Immature natural killer cell (primary cell): ENCODE results near the gene MRPL28. TPM values are rescaled to one million over a fixed set of nuclear protein-coding genes. Genes with fewer than 3 reads are reported as not detected.
"Not testable (repeated sequence)": the region's sequence is repeated elsewhere in the genome, so short reads cannot be mapped to it uniquely, and the experiment has no call there.

Experiments used
- DNase-seq, 3 donors: peaks; one replicate each; pipeline ENCODE4 v3.0.0; 2022; ENCODE audit warnings: mixed read lengths in 1 of 3
- H3K27ac Mint-ChIP-seq, 6 donors: one replicate each; pipeline ENCODE4 v1.8.0; 2020; ENCODE audit warnings: mixed read lengths in 6 of 6, mild to moderate bottlenecking in 5 of 6, inconsistent platforms in 4 of 6, moderate library complexity in 3 of 6
- H3K27me3 Mint-ChIP-seq, 3 donors: one replicate each; pipeline ENCODE4 v1.8.0; 2020 to 2021; ENCODE audit warnings: low read depth in 3 of 3, mild to moderate bottlenecking in 3 of 3, mixed read lengths in 3 of 3, moderate library complexity in 3 of 3, inconsistent platforms in 1 of 3
- H3K36me3 Mint-ChIP-seq, 3 donors: one replicate each; pipeline ENCODE4 v1.8.0; 2020; ENCODE audit warnings: mixed read lengths in 3 of 3, inconsistent platforms in 2 of 3, mild to moderate bottlenecking in 2 of 3
- H3K4me1 Mint-ChIP-seq, 2 donors: one replicate each; pipeline ENCODE4 v1.8.0; 2020; ENCODE audit warnings: inconsistent platforms in 2 of 2, mild to moderate bottlenecking in 2 of 2, mixed read lengths in 2 of 2, moderate library complexity in 1 of 2
- H3K4me3 Mint-ChIP-seq, 5 donors: one replicate each; pipeline ENCODE4 v1.8.0; 2020; ENCODE audit warnings: mild to moderate bottlenecking in 5 of 5, mixed read lengths in 5 of 5, inconsistent platforms in 3 of 5, moderate library complexity in 3 of 5
- H3K9me3 Mint-ChIP-seq, 6 donors: one replicate each; pipeline ENCODE4 v1.8.0; 2020; ENCODE audit warnings: mild to moderate bottlenecking in 6 of 6, mixed read lengths in 6 of 6, inconsistent platforms in 4 of 6, moderate library complexity in 3 of 6
- polyA plus RNA-seq, 3 donors: library from polyadenylated mRNA; unstranded; fragments of 300-500 nt; fragmentation: Illumina TruSeq; gene quantifications; one replicate each; pipeline ENCODE4 v1.2.3, GENCODE V29; 2021

MRPL28 gene
- polyA plus RNA-seq, 3 donors from 2014 or later = 98.6 to 139 (median 106) TPM

DNA sequence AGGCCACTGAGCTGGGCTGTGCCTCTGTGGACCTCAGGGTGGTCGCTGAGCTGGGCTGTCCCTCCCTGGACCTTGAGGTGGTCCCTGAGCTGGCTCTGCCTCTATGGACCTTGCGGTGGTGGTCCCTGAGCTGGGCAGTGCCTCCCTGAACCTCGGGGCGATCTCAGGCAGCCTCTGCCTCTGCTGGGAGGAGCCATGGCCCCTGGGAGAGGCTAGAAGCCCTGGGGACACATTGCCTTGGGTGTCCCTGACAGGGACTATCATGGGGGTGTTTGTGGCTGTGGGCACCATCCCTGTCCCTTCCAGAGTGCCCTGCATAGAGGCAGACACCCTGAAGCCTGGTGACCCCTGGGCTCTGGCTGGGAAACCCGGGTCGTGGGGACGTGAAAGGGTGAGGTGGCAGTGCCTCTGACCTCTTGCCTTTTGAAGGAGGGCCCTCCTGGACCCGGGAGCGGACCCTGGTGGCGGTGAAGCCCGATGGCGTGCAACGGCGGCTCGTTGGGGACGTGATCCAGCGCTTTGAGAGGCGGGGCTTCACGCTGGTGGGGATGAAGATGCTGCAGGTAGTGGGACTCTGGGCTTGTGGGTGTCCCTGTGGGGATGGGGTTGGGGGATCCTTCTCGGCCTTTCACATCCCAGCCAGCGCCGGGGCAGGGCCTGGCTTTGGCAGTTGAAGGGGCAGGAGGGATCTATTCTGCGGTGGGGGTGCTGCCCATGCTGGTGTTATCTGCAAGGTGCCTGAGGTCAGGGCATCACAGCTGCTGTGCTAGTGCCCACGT lies 28.4 kb upstream of the MRPL28 start:
- H3K4me1 Mint-ChIP-seq = peaks cover 20 to 26% of the 10 kb centered on the region in 2 donors
- H3K4me3 Mint-ChIP-seq = peak overlapping the region; percentile 60 to 72 (median 68)
- H3K27me3 Mint-ChIP-seq = peaks cover 11 to 24% (median 21%) of the 10 kb centered on the region in 3 donors
- no peaks in the 10 kb centered on the region for H3K9me3 Mint-ChIP-seq
- no peaks in the 10 kb centered on the region for H3K36me3 Mint-ChIP-seq
- no peak for DNase-seq
- peak overlapping the region in 4 of 6 donors; percentile 20 to 77 (median 62) for H3K27ac Mint-ChIP-seq

DNA sequence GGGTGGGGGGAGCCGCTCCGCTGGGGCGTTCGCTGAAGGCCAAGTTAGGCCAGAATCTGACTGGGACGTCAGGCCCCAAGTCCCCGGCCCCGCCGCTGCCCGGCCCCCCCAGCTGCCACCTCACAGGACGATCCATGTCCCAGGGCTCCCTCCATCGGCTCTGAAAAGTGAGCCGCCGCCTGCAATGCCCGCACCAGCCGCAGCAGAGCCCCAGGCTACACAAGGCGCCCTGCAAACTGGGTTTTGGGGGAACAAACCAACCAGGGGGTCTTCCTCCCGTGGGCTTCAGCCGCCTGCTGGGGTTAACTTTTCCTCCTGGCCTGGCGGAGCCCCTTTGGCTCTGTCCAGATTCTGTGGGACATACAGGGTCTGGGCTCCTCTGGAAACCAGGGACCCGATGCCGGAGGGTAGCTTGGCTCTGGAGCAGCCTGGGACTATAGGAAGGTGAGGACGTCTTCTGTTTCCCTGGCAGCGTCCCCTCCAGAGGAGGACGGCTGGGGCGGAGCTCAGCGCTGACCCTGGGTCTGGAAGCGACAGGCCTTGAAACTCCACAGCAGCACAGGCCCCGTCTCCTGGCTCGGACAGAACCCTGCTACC lies 27.5 kb upstream of the MRPL28 start:
- Mint-ChIP-seq H3K36me3 (no peaks in the 10 kb centered on the region), H3K27me3 (peaks cover 11 to 24% (median 22%) of the 10 kb centered on the region in 3 donors), H3K4me3 (peak overlapping the region; percentile 60 to 72 (median 68)), H3K9me3 (no peaks in the 10 kb centered on the region), H3K4me1 (peaks cover 23 to 29% of the 10 kb centered on the region in 2 donors), H3K27ac (peak overlapping the region; percentile 7 to 77 (median 34))
- DNase-seq = no peak

DNA sequence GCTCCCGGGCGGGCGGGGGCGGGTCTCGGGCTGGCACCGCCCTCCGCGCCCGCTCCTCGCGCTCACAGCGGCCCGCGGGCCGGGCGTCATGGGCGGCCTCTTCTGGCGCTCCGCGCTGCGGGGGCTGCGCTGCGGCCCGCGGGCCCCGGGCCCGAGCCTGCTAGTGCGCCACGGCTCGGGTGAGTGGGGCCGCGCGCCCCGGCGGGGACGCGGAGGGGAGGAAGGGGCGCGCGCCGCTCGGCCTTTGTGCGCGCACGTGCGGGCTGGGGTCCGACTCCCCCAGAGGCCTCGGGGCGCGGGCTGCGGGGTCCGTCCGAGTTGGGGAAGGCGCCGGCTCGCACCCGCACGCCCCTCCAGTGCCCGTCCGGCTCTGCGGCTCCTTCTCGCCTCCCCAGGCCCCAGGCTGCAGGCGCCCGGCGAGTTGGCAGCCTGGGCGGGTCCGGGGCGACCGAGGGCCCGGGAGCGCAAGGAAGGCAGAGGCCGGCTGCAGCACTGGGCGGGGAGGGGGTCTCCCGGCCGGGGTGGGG lies 26.9 kb upstream of the MRPL28 start, which contains the start of gene NME4:
Gene NME4 (plus strand): TSS at position 65 of the 527 bp plus-strand sequence. CDS start 24 bp downstream, at position 89.
- peaks cover 29 to 35% of the 10 kb centered on the region in 2 donors for H3K4me1 Mint-ChIP-seq
- peaks cover 0 to under 1% (median 0%) of the 10 kb centered on the region in 6 donors for H3K9me3 Mint-ChIP-seq
- peak within 1 kb of the TSS; percentile 85 to 89 (median 86) for H3K4me3 Mint-ChIP-seq
- H3K27ac Mint-ChIP-seq = peak within 1 kb of the TSS in 5 of 6 donors; percentile 57 to 86 (median 83)
- H3K36me3 Mint-ChIP-seq = no peaks in the 10 kb centered on the region
- H3K27me3 Mint-ChIP-seq = peaks cover 15 to 29% (median 28%) of the 10 kb centered on the region in 3 donors
- DNase-seq = peak in 1 of 3 donors; percentile 35

DNA sequence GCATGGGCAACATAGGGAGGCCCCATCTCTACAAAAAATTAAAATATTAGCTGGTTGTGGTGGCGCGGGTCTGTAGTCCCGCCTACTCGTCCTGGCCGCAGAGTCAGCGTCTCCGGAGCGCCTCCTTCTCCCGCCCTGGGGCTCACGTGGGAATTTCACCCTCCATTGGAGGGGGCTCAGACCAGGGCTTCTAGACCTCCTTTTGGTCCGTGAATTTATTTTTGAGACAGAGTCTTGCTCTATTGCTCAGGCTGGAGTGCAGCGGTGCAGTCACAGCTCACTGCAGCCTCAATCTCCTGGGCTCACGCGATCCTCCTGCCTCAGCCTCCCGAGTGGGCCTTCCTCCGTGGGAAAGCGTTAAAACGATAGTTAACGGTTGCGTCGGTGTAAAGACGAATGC lies 26.3 kb upstream of the MRPL28 start:
- Mint-ChIP-seq H3K27ac (peak overlapping the region in 5 of 6 donors; percentile 57 to 86 (median 83)), H3K27me3 (peaks cover 21 to 35% (median 30%) of the 10 kb centered on the region in 3 donors), H3K4me1 (peaks cover 35 to 40% of the 10 kb centered on the region in 2 donors), H3K9me3 (peaks cover 0 to 6% (median 0%) of the 10 kb centered on the region in 6 donors), H3K4me3 (peak overlapping the region; percentile 85 to 89 (median 86)), H3K36me3 (peaks cover 0 to 3% (median 0%) of the 10 kb centered on the region in 3 donors)
- DNase-seq = no peak

DNA sequence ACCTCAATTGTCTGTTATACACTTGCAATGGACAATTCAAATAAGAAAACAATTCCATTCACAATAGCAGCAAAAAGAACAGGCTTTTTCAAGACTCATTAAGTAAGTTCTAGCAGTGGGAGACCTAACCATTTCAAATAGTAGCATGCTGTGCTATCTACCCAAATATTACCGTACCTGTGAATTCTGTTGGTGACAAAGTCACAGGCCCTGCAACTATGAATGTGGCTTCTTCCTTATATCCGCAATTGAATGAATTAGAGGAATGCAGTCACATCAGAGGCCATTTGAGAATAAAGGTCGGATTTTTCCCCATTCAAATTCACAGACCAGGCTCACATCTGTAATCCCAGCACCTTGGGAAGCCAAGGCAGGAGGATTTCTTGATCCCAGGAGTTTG lies 25.9 kb upstream of the MRPL28 start:
- H3K4me3 Mint-ChIP-seq = peak overlapping the region; percentile 85 to 89 (median 86)
- DNase-seq = no peak
- peak overlapping the region in 5 of 6 donors; percentile 57 to 86 (median 83) for H3K27ac Mint-ChIP-seq
- H3K9me3 Mint-ChIP-seq = peaks cover 0 to 6% (median 0%) of the 10 kb centered on the region in 6 donors
- H3K27me3 Mint-ChIP-seq = peaks cover 22 to 32% (median 28%) of the 10 kb centered on the region in 3 donors
- H3K4me1 Mint-ChIP-seq = peaks cover 36 to 41% of the 10 kb centered on the region in 2 donors
- H3K36me3 Mint-ChIP-seq = peaks cover 0 to 3% (median 0%) of the 10 kb centered on the region in 3 donors

DNA sequence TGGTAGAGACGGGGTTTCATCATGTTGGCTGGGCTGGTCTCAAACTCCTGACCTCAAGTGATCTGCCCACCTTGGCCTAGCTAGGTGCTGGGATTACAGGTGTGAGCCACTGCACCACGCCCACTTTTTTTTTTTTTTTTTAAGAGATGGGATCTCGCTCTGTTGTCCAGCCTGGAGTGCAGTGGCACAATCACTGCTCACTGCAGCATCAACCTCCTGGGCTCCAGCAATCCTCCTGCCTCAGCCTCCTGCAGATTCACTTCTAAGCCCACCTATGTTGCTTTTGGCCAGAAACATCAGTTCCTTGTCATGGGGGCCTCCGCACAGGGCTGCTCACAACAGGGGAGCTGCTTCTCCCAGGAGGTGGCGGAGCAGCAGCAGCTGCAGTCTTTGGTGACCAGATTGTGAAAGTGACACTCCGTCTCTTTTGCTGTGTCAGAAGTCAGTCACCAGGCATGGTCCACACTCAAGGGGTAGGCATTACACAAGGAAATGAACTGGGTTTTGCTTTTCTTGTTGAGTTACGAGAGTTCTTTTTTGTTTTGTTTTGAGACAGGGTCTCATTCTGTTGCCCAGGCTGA lies 22.2 kb upstream of the MRPL28 start:
- peak overlapping the region; percentile 80 to 88 (median 83) for H3K4me3 Mint-ChIP-seq
- peaks cover 17 to 19% (median 18%) of the 10 kb centered on the region in 3 donors for H3K27me3 Mint-ChIP-seq
- peaks cover 29 to 34% of the 10 kb centered on the region in 2 donors for H3K4me1 Mint-ChIP-seq
- peaks cover 0 to 6% (median 3%) of the 10 kb centered on the region in 6 donors for H3K9me3 Mint-ChIP-seq
- H3K36me3 Mint-ChIP-seq = peaks cover 0 to 3% (median 0%) of the 10 kb centered on the region in 3 donors
- DNase-seq = peak; percentile 74 to 80 (median 79)
- H3K27ac Mint-ChIP-seq = peak overlapping the region; percentile 94 to 99 (median 96)

DNA sequence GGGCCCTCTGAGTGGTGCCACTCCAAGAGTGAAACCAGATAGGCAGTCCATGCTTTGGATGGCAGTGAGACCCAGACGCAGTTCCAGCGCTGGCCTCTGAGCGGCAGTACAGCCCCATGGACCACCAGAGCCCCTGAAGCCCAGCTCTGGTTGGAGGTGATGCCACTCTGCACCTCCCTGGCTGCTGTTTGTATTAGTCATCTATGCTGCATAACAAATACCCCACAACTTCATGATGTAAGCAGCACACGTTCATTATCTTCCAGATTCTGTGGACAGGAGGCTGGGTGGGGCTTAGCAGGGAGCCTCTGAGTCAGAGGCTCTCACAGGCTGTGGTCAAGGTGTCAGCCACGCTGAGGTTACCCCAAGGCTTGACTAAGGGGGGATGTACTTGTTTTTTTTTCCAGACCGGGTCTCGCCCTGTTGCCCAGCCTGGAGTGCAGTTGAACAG lies 21.6 kb upstream of the MRPL28 start:
- H3K36me3 Mint-ChIP-seq = peaks cover 0 to 3% (median 0%) of the 10 kb centered on the region in 3 donors
- peak overlapping the region; percentile 80 to 88 (median 83) for H3K4me3 Mint-ChIP-seq
- H3K9me3 Mint-ChIP-seq = peaks cover 0 to 6% (median 3%) of the 10 kb centered on the region in 6 donors
- peak; percentile 93 to 96 (median 95) for DNase-seq
- peaks cover 18 to 19% (median 18%) of the 10 kb centered on the region in 3 donors for H3K27me3 Mint-ChIP-seq
- peaks cover 29 to 33% of the 10 kb centered on the region in 2 donors for H3K4me1 Mint-ChIP-seq
- H3K27ac Mint-ChIP-seq = peak overlapping the region; percentile 94 to 99 (median 96)

DNA sequence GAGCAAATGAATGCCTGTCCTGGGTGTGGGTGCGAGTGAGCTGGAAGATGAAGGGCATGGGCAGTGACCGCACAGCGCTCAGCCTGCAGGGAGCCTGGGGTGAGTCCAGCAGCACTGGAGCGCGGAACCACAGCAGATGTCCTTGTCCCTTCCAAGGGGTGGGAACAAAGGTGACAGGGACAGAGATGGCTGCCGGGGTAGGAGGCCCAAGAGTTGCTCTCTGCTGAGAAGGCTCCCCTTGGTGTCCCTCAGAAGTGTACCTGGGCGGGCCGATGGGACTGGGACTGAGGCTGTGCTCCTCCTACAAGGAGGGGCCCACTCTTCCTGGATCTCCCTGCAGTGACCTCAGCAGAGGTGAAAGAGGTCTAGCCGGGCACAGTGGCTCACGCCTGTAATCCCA lies 19.0 kb upstream of the MRPL28 start:
- Mint-ChIP-seq H3K4me1 (peaks cover 20 to 22% of the 10 kb centered on the region in 2 donors), H3K36me3 (peaks cover 0 to 3% (median 0%) of the 10 kb centered on the region in 3 donors), H3K27me3 (peaks cover 15% of the 10 kb centered on the region in 3 donors), H3K27ac (peak overlapping the region in 1 of 6 donors; percentile 32), H3K4me3 (no peak overlapping the region), H3K9me3 (peaks cover 0 to 6% (median 3%) of the 10 kb centered on the region in 6 donors)
- DNase-seq = no peak

DNA sequence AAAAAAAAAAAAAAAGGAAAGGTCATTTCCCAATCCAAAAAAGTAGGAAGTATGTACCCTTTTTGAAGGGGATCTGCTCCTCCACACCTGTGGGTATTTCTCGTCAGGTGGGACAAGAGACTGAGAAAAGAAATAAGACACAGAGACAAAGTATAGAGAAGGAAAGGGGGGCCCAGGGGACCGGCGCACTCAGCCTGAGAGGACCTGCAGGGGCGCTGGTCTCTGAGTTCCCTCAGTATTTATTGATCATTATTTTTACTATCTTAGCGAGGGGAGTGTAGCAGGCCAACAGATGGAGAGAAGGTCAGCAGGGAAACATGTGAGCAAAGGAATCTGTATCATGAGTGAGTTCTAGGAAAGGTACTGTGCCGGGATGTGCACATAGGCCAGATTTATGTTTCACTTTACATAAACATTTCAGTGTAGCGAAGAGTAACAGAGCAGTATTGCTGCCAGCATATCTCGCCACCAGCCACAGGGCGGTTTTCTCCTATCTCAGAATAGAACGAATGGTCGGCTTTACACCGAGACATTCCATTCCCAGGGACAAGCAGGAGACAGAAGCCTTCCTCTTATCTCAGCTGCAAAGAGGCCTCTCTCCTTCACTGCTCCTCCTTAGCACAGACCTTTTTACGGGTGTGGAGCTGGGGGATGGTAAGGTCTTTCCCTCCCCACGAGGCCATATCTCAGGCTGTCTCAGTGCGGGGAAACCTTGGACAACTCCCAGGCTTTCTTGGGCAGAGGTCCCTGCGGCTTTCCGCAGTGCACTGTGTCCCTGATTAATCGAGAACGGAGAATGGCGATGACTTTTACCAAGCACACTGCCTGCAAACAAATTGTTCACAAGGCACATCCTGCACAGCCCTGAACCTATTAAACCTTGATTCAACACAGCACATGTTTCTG lies 17.7 kb upstream of the MRPL28 start:
- not testable (repeated sequence) for H3K9me3 Mint-ChIP-seq, H3K36me3 Mint-ChIP-seq, H3K27ac Mint-ChIP-seq, H3K4me3 Mint-ChIP-seq, DNase-seq
- peaks cover 24 to 27% of the 10 kb centered on the region in 2 donors for H3K4me1 Mint-ChIP-seq
- H3K27me3 Mint-ChIP-seq = peaks cover 15 to 19% (median 19%) of the 10 kb centered on the region in 3 donors

DNA sequence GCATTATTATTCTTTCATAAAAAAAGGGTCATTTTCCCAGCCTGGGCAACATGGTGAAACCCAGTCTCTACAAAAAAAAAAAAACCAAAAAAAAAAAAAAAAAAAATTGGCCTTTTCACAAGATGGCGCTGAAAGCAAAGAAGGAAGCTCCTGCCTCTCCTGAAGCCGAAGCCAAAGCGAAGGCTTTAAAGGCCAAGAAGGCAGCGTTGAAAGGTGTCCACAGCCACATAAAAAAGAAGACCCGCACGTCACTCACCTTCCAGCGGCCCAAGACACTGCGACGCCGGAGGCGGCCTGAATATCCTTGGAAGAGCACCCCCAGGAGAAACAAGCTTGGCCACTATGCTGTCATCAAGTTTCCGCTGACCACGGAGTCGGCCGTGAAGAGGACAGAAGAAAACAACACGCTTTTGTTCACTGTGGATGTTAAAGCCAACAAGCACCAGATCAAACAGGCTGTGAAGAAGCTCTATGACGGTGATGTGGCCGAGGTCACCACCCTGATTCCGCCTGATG lies 16.4 kb upstream of the MRPL28 start:
- Mint-ChIP-seq H3K27ac (no peak overlapping the region), H3K4me3 (no peak overlapping the region), H3K27me3 (peaks cover 11 to 14% (median 11%) of the 10 kb centered on the region in 3 donors), H3K36me3 (peaks cover 0 to under 1% (median 0%) of the 10 kb centered on the region in 3 donors), H3K9me3 (peaks cover 0 to 3% (median 2%) of the 10 kb centered on the region in 6 donors), H3K4me1 (peaks cover 18 to 22% of the 10 kb centered on the region in 2 donors)
- no peak for DNase-seq

DNA sequence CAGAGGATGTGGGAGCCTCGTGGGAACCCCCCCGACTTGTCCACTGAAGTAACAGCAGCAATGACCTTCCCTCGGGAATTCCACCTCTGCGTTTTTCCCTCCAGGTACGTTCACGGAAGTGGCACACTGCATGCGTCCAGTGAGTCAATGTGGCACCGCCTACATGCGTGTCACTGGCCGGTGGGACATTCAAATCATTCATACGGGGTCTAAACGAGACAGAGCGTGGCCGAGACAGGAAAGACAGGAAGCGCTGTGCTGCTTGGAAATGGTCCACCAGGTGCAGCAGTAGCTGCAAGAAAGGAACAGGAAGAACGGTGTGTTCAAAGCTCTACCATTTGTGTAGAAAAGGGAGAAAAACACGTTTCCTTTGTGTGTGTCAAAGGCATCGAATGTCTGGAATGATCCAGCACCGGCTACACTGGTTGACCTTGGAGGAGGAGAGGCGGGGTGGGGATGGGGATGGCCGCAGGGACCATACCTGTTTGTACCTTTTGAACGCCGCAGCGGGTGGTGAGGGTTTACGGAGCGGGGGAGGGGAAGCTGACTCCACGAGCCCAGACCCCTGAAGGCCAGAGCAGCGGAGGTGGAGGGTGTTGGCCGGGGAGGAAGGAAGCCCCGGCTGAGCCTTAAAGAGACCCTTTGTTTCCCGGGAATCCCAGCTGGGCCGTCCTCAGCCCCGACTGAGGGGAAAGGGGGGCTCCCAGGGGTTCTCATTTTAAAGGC lies 13.2 kb upstream of the MRPL28 start:
- Mint-ChIP-seq H3K27ac (peak overlapping the region; percentile 1 to 88 (median 77)), H3K36me3 (no peaks in the 10 kb centered on the region), H3K27me3 (peaks cover 6 to 11% (median 10%) of the 10 kb centered on the region in 3 donors)

More for the DNA sequence above, 13.2 kb upstream of the MRPL28 start:
- peak in 1 of 3 donors; percentile 34 for DNase-seq
- Mint-ChIP-seq H3K9me3 (no peaks in the 10 kb centered on the region), H3K4me1 (peaks cover 15 to 24% of the 10 kb centered on the region in 2 donors), H3K4me3 (peak overlapping the region; percentile 87 to 91 (median 88))
